ENCODE data around the gene COPB1. TPM values are rescaled to one million over a fixed set of nuclear protein-coding genes. Genes with fewer than 3 reads are reported as not detected.

Gene COPB1
- total RNA-seq, 1 experiment from 2014 or later = 94.6 TPM

GRCh38 chr11:14541192-14541947 is 41.8 kb upstream of the COPB1 start:
- no peaks in the 10 kb centered on the region for H3K4me1 ChIP-seq (ENCODE audit: insufficient read depth, low read length, poor library complexity, severe bottlenecking)
- no peak for DNase-seq (ENCODE audit: low spot score)
- H3K36me3 ChIP-seq (ENCODE audit: insufficient read depth, low read length, poor library complexity, severe bottlenecking) = no peaks in the 10 kb centered on the region
- no peak overlapping the region for H3K4me3 ChIP-seq (ENCODE audit: low read depth, low read length, poor library complexity, severe bottlenecking)
- no peak overlapping the region for H3K27ac ChIP-seq (ENCODE audit: low read depth, low read length, poor library complexity, severe bottlenecking)
- H3K9me3 ChIP-seq (ENCODE audit: low read depth, low read length, poor library complexity, severe bottlenecking) = no peaks in the 10 kb centered on the region
- ChIA-PET POLR2A (ENCODE audit: low non-redundant PET) (no interaction called here), CTCF (interaction anchor here (0.6 kb wide), 1 partner anchor 26 kb away, joined by 4 read pairs; no protein-coding TSS in a partner anchor)
- TF ChIP-seq EZH2 (IDR thresholded peaks at IDR 0.05; ENCODE audit: borderline replicate concordance, low read depth, low read length, poor library complexity, severe bottlenecking) (no peak), CTCF (conservative IDR thresholded peaks at IDR 0.05; ENCODE audit: low read depth, low read length) (no peak)
- no TSS peak for BruUV-seq (replicated peaks)
- no peaks in the 10 kb centered on the region for H3K27me3 ChIP-seq (replicated peaks; ENCODE audit: insufficient read depth, low read depth, low read length, poor library complexity)
- intact Hi-C loops (cut with micrococcal nuclease; ENCODE audit: unreplicated experiment) = loop anchor here (10.0 kb wide), 1 partner anchor 223 kb away; no protein-coding TSS in a partner anchor

- no peak overlapping the region for H3K4me3 ChIP-seq (ENCODE audit: low read depth, low read length, poor library complexity, severe bottlenecking)
- CTCF ChIA-PET = no interaction called here
- TF ChIP-seq CTCF (conservative IDR thresholded peaks at IDR 0.05; ENCODE audit: low read depth, low read length) (no peak), EZH2 (IDR thresholded peaks at IDR 0.05; ENCODE audit: borderline replicate concordance, low read depth, low read length, poor library complexity, severe bottlenecking) (no peak)
Measured at GRCh38 chr11:14539982-14540421, 40.4 kb upstream of the COPB1 start.

GRCh38 chr11:14538926-14539554 is 39.4 kb upstream of the COPB1 start:
- Histone ChIP-seq H3K4me1 (ENCODE audit: insufficient read depth, low read length, poor library complexity, severe bottlenecking) (no peaks in the 10 kb centered on the region), H3K36me3 (ENCODE audit: insufficient read depth, low read length, poor library complexity, severe bottlenecking) (no peaks in the 10 kb centered on the region), H3K27ac (ENCODE audit: low read depth, low read length, poor library complexity, severe bottlenecking) (no peak overlapping the region), H3K4me3 (ENCODE audit: low read depth, low read length, poor library complexity, severe bottlenecking) (no peak overlapping the region), H3K27me3 (replicated peaks; ENCODE audit: insufficient read depth, low read depth, low read length, poor library complexity) (no peaks in the 10 kb centered on the region), H3K9me3 (ENCODE audit: low read depth, low read length, poor library complexity, severe bottlenecking) (no peaks in the 10 kb centered on the region)
- no peak for TF ChIP-seq CTCF (conservative IDR thresholded peaks at IDR 0.05; ENCODE audit: low read depth, low read length)
- no peak for TF ChIP-seq EZH2 (IDR thresholded peaks at IDR 0.05; ENCODE audit: borderline replicate concordance, low read depth, low read length, poor library complexity, severe bottlenecking)
- no TSS peak for BruUV-seq (replicated peaks)
- ChIA-PET CTCF (no interaction called here), POLR2A (ENCODE audit: low non-redundant PET) (no interaction called here)
- intact Hi-C loops (cut with micrococcal nuclease; ENCODE audit: unreplicated experiment) = loop anchor here (5.0 to 10.0 kb wide), 3 partner anchors 368 to 666 kb away; partner anchors contain the start of gene CALCB
- no peak for DNase-seq (ENCODE audit: low spot score)

More at GRCh38 chr11:14539982-14540421, 40.4 kb upstream of the COPB1 start:
- no peak overlapping the region for H3K27ac ChIP-seq (ENCODE audit: low read depth, low read length, poor library complexity, severe bottlenecking)
- intact Hi-C loops (cut with micrococcal nuclease; ENCODE audit: unreplicated experiment) = loop anchor here (5.0 to 10.0 kb wide), 4 partner anchors 225 to 665 kb away; partner anchors contain the start of gene CALCB
- H3K36me3 ChIP-seq (ENCODE audit: insufficient read depth, low read length, poor library complexity, severe bottlenecking) = no peaks in the 10 kb centered on the region
- BruUV-seq (replicated peaks) = no TSS peak
- H3K4me1 ChIP-seq (ENCODE audit: insufficient read depth, low read length, poor library complexity, severe bottlenecking) = no peaks in the 10 kb centered on the region
- DNase-seq (ENCODE audit: low spot score) = no peak
- H3K9me3 ChIP-seq (ENCODE audit: low read depth, low read length, poor library complexity, severe bottlenecking) = no peaks in the 10 kb centered on the region
- POLR2A ChIA-PET (ENCODE audit: low non-redundant PET) = no interaction called here
- H3K27me3 ChIP-seq (replicated peaks; ENCODE audit: insufficient read depth, low read depth, low read length, poor library complexity) = no peaks in the 10 kb centered on the region
